NCI-H345 treated with DMSO at 0.1 percent for 48 hours (cell line): ENCODE data around the gene MACROD2.

Experiments used
- DNase-seq: peaks from one replicate; lab custom pipeline; 2025; ENCODE audit not compliant: unreplicated experiment; lab: John Stamatoyannopoulos, UW

The MACROD2 gene

GRCh38 chr20:14838663-14839628, 843.6 kb downstream of the MACROD2 start:
- DNase-seq: no peak

- DNase-seq: no peak
These were observed 850.2 kb downstream of the MACROD2 start for GRCh38 chr20:14845199-14846160.

- no peak for DNase-seq
These were observed 853.5 kb downstream of the MACROD2 start for GRCh38 chr20:14848806-14849205.

- DNase-seq: peak; percentile 16
These were observed 857.8 kb downstream of the MACROD2 start for GRCh38 chr20:14853079-14853478.

- no peak for DNase-seq
These were observed 859.9 kb downstream of the MACROD2 start for GRCh38 chr20:14855171-14855570.

- DNase-seq: no peak
These were observed 864.3 kb downstream of the MACROD2 start for GRCh38 chr20:14859627-14860026.

GRCh38 chr20:14860410-14860814, 865.1 kb downstream of the MACROD2 start:
- peak; percentile 97 for DNase-seq

- DNase-seq: no peak
These were observed 865.8 kb downstream of the MACROD2 start for GRCh38 chr20:14861028-14861699.

GRCh38 chr20:14865169-14865568, 869.9 kb downstream of the MACROD2 start:
- no peak for DNase-seq

GRCh38 chr20:14865731-14866130, 870.4 kb downstream of the MACROD2 start:
- no peak for DNase-seq

- DNase-seq: no peak
These were observed 871.7 kb downstream of the MACROD2 start for GRCh38 chr20:14866841-14867514.

GRCh38 chr20:14877301-14878028, 882.1 kb downstream of the MACROD2 start:
- DNase-seq: no peak

GRCh38 chr20:14878676-14879019, 883.3 kb downstream of the MACROD2 start:
- DNase-seq: no peak

GRCh38 chr20:14879020-14879697, 883.8 kb downstream of the MACROD2 start:
- no peak for DNase-seq

GRCh38 chr20:14879839-14880238, 884.5 kb downstream of the MACROD2 start:
- DNase-seq: no peak

- no peak for DNase-seq
These were observed 886.2 kb downstream of the MACROD2 start for GRCh38 chr20:14881518-14881917.

- no peak for DNase-seq
These were observed 886.8 kb downstream of the MACROD2 start for GRCh38 chr20:14882157-14882556.

GRCh38 chr20:14882846-14883245, 887.5 kb downstream of the MACROD2 start:
- no peak for DNase-seq

GRCh38 chr20:14883324-14883723, 888.0 kb downstream of the MACROD2 start:
- no peak for DNase-seq
